Measurements from ENCODE around the gene ERGIC1.

DNA sequence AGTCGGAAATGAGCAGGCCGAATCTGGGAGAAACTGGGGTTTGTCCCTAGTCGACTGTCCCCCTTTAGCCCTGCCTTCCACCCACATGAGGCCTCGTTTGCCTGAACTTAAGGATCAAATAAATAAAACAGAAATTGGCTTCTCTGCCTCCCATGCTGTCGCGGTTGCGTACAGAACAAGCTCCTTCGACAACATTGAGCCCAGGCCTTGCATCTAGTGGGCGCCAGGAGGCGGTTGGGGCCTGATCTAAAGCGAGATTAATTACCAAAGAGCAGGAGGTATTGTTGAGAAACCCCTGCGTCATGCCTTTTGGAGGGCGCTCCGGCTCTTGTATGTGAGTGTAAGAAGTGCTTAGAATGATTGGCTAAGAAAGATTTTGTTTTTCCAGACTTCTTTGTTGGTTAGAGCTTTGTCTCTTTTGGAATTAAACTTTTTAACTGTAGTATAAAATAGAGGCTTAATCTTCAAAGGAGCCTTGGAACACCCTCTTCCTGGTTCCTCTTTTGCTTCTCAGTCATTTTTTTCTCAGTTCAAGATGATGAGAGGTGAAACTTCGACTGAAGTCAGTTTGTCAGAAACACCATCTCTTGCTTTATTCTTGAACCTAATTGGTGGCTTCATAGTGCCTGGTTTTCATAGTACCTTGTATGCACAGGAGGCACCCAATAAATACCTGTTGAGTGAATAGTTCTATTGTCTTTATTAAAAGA lies 150.3 kb downstream of the ERGIC1 start:
- TF ChIP-seq CTCF (IDR thresholded peaks at IDR 0.05; ENCODE audit: low read depth, low read length, poor library complexity, severe bottlenecking) (peak; percentile 79), EZH2phosphoT487 (IDR thresholded peaks at IDR 0.05; ENCODE audit: borderline replicate concordance, low read length) (no peak)
